Gastroesophageal sphincter (tissue), 3 donors: Measurements from ENCODE around the gene CYBRD1.

ENCODE experiments used
- CTCF ChIP-seq, 4 experiments: fragments of 200-600 bp in 2 of 4; fragments of 450-650 bp in 2 of 4; sonication (generic) in 1 of 4; IDR thresholded peaks; one replicate each; pipeline ENCODE4 v1.5.1; 2017 to 2019; ENCODE audit warnings: antibody characterized with exemption in 4 of 4, mild to moderate bottlenecking in 2 of 4, moderate library complexity in 2 of 4
- EP300 ChIP-seq: sonication (generic); formaldehyde crosslinking; IDR thresholded peaks from one replicate; pipeline ENCODE4 v1.6.1; 2017; ENCODE audit warnings: antibody characterized with exemption, mild to moderate bottlenecking
- POLR2A ChIP-seq, 2 donors: fragments of 450-650 bp; IDR thresholded peaks; one replicate each; pipeline ENCODE4 v1.6.1; 2017; ENCODE audit warnings: antibody characterized with exemption in 2 of 2, mild to moderate bottlenecking in 2 of 2, moderate library complexity in 1 of 2

- TF ChIP-seq CTCF (IDR thresholded peaks at IDR 0.05) (no peak), EP300 (no peak), POLR2A (IDR thresholded peaks at IDR 0.05) (no peak)
Measured at GRCh38 chr2:171557363-171557762, 35.1 kb downstream of the CYBRD1 start.
